Activated T-helper 17 cell treated with anti-CD3 and anti-CD28 coated beads, Interleukin-2, amount 50 U/mL, for 72 hours (primary cell): ENCODE measurements around the gene CCDC92B. TPM values are rescaled to one million over a fixed set of nuclear protein-coding genes. Genes with fewer than 3 reads are reported as not detected.
A peak's percentile ranks its signal among the peaks of the same experiment; 100 is the strongest.

Source experiments
- ATAC-seq: fragments of 150-1000 bp; cut with Tn5 transposase; replicated peaks from 2 replicates; pipeline ENCODE4 v1.10.0; 2021; ENCODE audit warnings: mild to moderate bottlenecking, moderate library complexity
- H3K27ac Mint-ChIP-seq: one replicate; pipeline ENCODE4 v1.8.0; 2022; ENCODE audit warnings: mixed read lengths
- H3K27me3 Mint-ChIP-seq: one replicate; pipeline ENCODE4 v1.8.0; 2022; ENCODE audit warnings: mixed read lengths
- H3K36me3 Mint-ChIP-seq: one replicate; pipeline ENCODE4 v1.8.0; 2022; ENCODE audit warnings: low read depth, mild to moderate bottlenecking, mixed read lengths
- H3K4me1 Mint-ChIP-seq: one replicate; pipeline ENCODE4 v1.8.0; 2022; ENCODE audit warnings: mixed read lengths
- H3K4me3 Mint-ChIP-seq: one replicate; pipeline ENCODE4 v1.8.0; 2022; ENCODE audit warnings: mild to moderate bottlenecking, mixed read lengths
- H3K9me3 Mint-ChIP-seq: one replicate; pipeline ENCODE4 v1.8.0; 2022; ENCODE audit warnings: mixed read lengths
- total RNA-seq, 2 donors: library from RNA; stranded (reverse); gene quantifications; one replicate each; pipeline ENCODE4 v1.2.3, GENCODE V29; 2022

Gene CCDC92B
- total RNA-seq, 2 donors from 2014 or later = 0.11 TPM; not detected in 1

- Mint-ChIP-seq H3K27me3 (no peaks in the 10 kb centered on the region), H3K4me3 (no peak overlapping the region), H3K27ac (no peak overlapping the region), H3K4me1 (no peaks in the 10 kb centered on the region), H3K9me3 (no peaks in the 10 kb centered on the region), H3K36me3 (peaks cover 49% of the 10 kb centered on the region)
- ATAC-seq = no peak
Measured at GRCh38 chr17:2695961-2696760, 53.3 kb downstream of the CCDC92B start.

DNA sequence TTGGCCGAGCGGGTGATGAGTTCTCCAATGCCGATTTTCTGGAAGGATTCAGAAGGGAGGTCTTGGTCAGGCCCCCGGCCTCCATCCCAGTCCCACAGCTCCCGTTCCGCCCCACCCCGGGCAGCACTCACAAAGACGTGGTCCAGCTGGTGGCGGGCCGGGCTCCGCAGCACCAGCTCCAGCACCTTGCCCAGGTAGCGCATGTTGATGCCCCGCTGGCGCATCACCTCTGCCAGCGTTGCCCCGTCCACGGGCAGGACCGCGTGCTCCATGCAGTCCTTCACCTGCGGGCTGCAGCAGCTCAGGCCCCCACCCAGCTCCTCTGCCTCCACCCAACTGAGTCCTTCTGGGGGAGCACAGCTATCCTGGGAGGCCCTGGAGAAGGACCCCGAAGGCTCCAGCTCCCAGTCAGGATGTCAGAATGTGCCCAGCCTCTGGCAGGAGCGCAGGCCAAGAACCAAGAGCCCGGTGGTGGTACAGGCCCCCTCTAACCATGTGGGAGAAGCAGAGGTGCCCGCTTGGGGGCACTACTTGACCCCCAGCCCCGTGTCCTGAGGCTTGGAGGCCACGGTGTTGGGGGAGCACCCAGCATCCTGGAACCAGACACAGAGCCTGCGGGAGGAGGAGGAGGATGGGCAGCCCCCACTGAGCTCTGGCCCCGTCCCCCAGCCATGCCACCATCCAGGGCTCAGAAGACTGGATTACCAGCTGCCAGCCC is 54.0 kb downstream of the CCDC92B start:
- H3K4me3 Mint-ChIP-seq = no peak overlapping the region
- no peaks in the 10 kb centered on the region for H3K27me3 Mint-ChIP-seq
- H3K27ac Mint-ChIP-seq = no peak overlapping the region
- no peak for ATAC-seq
- no peaks in the 10 kb centered on the region for H3K4me1 Mint-ChIP-seq
- peaks cover 41% of the 10 kb centered on the region for H3K36me3 Mint-ChIP-seq
- no peaks in the 10 kb centered on the region for H3K9me3 Mint-ChIP-seq

- Mint-ChIP-seq H3K36me3 (peaks cover 33% of the 10 kb centered on the region), H3K27ac (no peak overlapping the region), H3K4me3 (no peak overlapping the region), H3K27me3 (no peaks in the 10 kb centered on the region), H3K4me1 (no peaks in the 10 kb centered on the region), H3K9me3 (no peaks in the 10 kb centered on the region)
- ATAC-seq = no peak
Measured at GRCh38 chr17:2694381-2695242, 54.8 kb downstream of the CCDC92B start.

DNA sequence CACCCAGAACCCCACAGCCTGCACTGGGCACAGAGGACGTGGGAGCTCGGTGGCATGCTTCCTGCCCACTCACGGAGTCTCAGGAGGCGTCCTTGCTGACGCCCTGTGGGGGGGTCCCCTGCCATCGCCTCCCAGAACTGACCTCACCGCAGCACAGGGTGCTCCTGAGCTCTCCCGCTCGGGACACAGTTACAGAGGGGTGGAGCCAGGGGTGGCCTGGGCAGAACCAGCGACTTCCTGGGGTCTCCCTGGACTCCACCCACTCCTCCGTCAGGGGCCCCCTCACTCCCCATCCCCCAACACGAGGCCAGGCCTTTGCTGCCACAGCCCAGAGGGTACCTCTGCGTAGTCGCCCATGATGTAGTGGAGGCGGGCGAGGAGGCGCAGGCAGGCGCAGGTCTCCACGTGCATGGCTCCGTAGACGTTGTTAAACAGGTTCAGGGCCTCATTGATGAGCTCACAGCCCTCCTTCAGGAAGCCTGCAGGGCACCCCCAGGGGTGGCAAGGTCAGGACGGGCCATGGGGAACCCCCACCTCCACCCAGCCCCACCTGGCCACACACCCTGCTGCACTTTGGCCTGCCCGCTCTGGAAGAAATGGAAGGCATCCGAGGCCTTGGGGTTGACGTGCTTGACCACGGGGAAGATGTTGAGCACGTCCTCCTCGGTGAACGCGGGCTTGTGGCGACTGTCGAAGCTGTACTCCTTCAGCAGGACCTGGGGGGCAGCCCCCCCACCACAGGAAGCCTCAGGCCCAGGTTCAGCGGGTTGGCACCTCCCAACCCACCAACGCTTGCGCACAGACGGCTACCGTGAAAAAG is 55.7 kb downstream of the CCDC92B start:
- no peaks in the 10 kb centered on the region for H3K27me3 Mint-ChIP-seq
- H3K36me3 Mint-ChIP-seq = peaks cover 32% of the 10 kb centered on the region
- ATAC-seq = no peak
- H3K9me3 Mint-ChIP-seq = no peaks in the 10 kb centered on the region
- H3K27ac Mint-ChIP-seq = no peak overlapping the region
- H3K4me3 Mint-ChIP-seq = no peak overlapping the region
- H3K4me1 Mint-ChIP-seq = peaks cover 4% of the 10 kb centered on the region

- Mint-ChIP-seq H3K27ac (no peak overlapping the region), H3K36me3 (peaks cover 32% of the 10 kb centered on the region), H3K4me3 (no peak overlapping the region), H3K4me1 (peaks cover 5% of the 10 kb centered on the region), H3K9me3 (no peaks in the 10 kb centered on the region), H3K27me3 (no peaks in the 10 kb centered on the region)
- ATAC-seq = no peak
Measured at GRCh38 chr17:2692781-2693135, 56.7 kb downstream of the CCDC92B start.

- no peak for ATAC-seq
- H3K4me1 Mint-ChIP-seq = peaks cover 8% of the 10 kb centered on the region
- no peaks in the 10 kb centered on the region for H3K9me3 Mint-ChIP-seq
- no peaks in the 10 kb centered on the region for H3K27me3 Mint-ChIP-seq
- H3K27ac Mint-ChIP-seq = no peak overlapping the region
- no peak overlapping the region for H3K4me3 Mint-ChIP-seq
- H3K36me3 Mint-ChIP-seq = peaks cover 27% of the 10 kb centered on the region
Measured at GRCh38 chr17:2691965-2692780, 57.3 kb downstream of the CCDC92B start.

- no peaks in the 10 kb centered on the region for H3K9me3 Mint-ChIP-seq
- H3K4me1 Mint-ChIP-seq = peaks cover 8% of the 10 kb centered on the region
- H3K27ac Mint-ChIP-seq = no peak overlapping the region
- H3K36me3 Mint-ChIP-seq = peaks cover 20% of the 10 kb centered on the region
- H3K27me3 Mint-ChIP-seq = no peaks in the 10 kb centered on the region
- H3K4me3 Mint-ChIP-seq = no peak overlapping the region
- ATAC-seq = no peak
Measured at GRCh38 chr17:2691069-2691871, 58.2 kb downstream of the CCDC92B start.

DNA sequence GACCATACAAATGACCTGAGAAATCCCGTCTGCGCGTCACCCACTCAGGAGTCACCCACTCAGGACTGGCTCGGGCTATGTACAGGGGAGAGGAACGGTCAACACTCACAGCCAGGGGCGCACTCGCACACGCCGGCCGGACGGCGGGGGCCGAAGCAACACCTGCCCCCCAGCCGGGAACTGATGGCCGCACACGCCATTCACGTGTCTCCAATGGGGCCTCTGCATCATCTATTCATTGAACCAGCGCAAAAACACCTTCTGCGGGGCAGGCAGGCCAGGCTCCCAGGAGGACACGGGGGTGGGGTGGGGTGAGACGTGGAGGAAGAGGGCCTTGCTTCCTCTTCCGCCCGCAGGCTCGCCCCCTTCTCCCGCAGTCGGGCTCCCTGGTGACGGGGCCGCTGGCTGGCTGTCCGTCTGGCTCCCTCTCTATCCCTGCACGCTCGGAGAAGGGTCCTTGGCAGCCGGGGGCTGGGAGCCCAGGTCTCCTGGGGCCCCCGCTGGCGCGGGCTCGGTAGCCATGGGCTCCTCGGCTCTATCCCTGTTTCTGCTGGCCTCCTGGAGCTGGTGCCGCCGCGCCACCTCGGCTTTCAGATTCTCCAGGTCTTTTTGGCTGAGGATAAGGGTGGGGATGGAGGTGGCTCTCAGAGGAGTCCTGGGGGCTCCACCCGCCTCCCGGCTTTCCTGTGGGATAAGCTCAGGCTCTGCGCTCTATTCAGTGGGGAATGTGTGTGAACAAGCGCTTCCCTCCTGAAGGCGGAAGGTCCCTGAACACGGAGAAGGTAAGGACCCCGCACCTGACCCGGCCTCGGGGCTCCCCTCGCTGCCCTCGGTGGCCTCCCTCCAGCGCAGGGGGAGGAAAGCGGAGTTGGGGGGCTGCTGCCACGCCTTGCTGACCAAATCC is 59.0 kb downstream of the CCDC92B start:
- Mint-ChIP-seq H3K27ac (no peak overlapping the region), H3K4me3 (no peak overlapping the region), H3K9me3 (no peaks in the 10 kb centered on the region), H3K27me3 (no peaks in the 10 kb centered on the region), H3K36me3 (peaks cover 20% of the 10 kb centered on the region), H3K4me1 (peaks cover 8% of the 10 kb centered on the region)
- no peak for ATAC-seq

- Mint-ChIP-seq H3K9me3 (no peaks in the 10 kb centered on the region), H3K27ac (peak overlapping the region; percentile 61), H3K4me1 (peaks cover 8% of the 10 kb centered on the region), H3K36me3 (peaks cover 20% of the 10 kb centered on the region), H3K4me3 (no peak overlapping the region), H3K27me3 (no peaks in the 10 kb centered on the region)
- peak; percentile 25 for ATAC-seq
Measured at GRCh38 chr17:2689411-2690164, 59.9 kb downstream of the CCDC92B start.

DNA sequence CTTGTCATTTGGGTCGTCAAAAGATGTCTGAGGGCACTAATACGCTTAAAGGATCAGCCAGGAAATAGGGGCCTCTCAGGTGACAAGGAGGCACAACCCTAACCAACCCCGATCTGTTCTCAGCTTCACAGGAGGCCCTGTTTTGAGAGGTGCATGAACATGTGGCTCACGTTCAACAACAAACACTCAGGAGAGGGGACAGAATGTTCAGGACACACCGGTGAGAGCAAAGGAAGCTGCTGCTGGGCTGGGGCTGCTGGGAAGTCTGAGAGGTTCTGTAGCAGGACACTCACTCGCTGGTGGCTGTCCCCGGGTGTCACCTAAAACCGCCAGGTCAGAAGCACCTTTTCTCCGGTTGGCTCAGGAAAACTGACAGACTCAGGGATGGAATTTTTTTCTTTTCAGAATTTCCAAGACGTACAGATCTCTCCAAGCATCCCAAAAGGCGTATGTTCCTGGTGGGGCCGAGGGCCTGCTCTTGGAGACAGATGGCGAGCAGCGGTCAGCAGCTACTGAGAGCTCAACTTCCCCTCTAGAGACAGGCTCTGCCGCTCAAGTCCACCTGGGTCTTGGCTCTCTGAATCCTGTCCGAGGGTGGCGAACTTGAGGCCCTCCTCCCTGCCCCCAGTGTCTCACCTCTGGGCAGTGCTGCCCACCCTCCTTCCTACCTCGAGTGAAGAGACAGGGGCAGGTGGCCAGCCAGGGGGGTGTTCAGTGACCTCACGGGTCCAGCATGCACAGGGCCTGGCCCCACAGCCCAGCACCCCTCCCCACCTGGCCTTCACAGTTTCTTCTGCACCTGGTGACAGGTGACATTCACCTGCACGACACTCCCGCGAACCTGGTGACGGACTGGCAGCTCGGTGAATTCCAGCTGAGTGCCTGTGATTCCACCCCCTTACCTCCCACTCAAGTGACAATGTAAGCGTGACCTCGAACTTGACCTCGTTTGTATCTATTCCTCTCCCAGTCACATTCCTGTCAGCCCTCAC is 60.8 kb downstream of the CCDC92B start:
- Mint-ChIP-seq H3K9me3 (no peaks in the 10 kb centered on the region), H3K27ac (peak overlapping the region; percentile 61), H3K27me3 (no peaks in the 10 kb centered on the region), H3K36me3 (peaks cover 24% of the 10 kb centered on the region), H3K4me1 (peaks cover 8% of the 10 kb centered on the region), H3K4me3 (no peak overlapping the region)
- no peak for ATAC-seq

GRCh38 chr17:2687074-2687418 is 62.4 kb downstream of the CCDC92B start:
- H3K4me3 Mint-ChIP-seq = no peak overlapping the region
- no peaks in the 10 kb centered on the region for H3K27me3 Mint-ChIP-seq
- H3K4me1 Mint-ChIP-seq = peaks cover 8% of the 10 kb centered on the region
- H3K9me3 Mint-ChIP-seq = no peaks in the 10 kb centered on the region
- H3K36me3 Mint-ChIP-seq = peaks cover 31% of the 10 kb centered on the region
- no peak for ATAC-seq
- H3K27ac Mint-ChIP-seq = peak overlapping the region; percentile 67
